ENCODE measurements around the gene ETV5.

Gene ETV5

GRCh38 chr3:186070550-186070949 is 38.3 kb downstream of the ETV5 start (continued):
- TF ChIP-seq, protein P1, sequence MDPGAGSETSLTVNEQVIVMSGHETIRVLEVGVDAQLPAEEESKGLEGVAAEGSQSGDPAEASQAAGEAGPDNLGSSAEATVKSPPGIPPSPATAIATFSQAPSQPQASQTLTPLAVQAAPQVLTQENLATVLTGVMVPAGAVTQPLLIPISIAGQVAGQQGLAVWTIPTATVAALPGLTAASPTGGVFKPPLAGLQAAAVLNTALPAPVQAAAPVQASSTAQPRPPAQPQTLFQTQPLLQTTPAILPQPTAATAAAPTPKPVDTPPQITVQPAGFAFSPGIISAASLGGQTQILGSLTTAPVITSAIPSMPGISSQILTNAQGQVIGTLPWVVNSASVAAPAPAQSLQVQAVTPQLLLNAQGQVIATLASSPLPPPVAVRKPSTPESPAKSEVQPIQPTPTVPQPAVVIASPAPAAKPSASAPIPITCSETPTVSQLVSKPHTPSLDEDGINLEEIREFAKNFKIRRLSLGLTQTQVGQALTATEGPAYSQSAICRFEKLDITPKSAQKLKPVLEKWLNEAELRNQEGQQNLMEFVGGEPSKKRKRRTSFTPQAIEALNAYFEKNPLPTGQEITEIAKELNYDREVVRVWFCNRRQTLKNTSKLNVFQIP (CRISPR knock-in tag; IDR thresholded peaks at IDR 0.05; ENCODE audit: borderline replicate concordance, low read depth) = no peak
- TF ChIP-seq ARNTL (CRISPR knock-in tag; IDR thresholded peaks at IDR 0.05; ENCODE audit: borderline replicate concordance, low read depth) (no peak), ISL1 (CRISPR knock-in tag; IDR thresholded peaks at IDR 0.05) (no peak), ZNF70 (CRISPR knock-in tag; IDR thresholded peaks at IDR 0.05) (no peak), CSDC2 (CRISPR knock-in tag; IDR thresholded peaks at IDR 0.05) (no peak), ZFP3 (CRISPR knock-in tag; IDR thresholded peaks at IDR 0.05) (no peak), ZNF8 (CRISPR knock-in tag; IDR thresholded peaks at IDR 0.05) (no peak), PPARA (CRISPR knock-in tag; IDR thresholded peaks at IDR 0.05; ENCODE audit: borderline replicate concordance) (no peak), CSRNP3 (CRISPR knock-in tag; IDR thresholded peaks at IDR 0.05) (no peak), TCF4 (CRISPR knock-in tag; IDR thresholded peaks at IDR 0.05; ENCODE audit: borderline replicate concordance) (no peak), TOX (CRISPR knock-in tag; IDR thresholded peaks at IDR 0.05; ENCODE audit: borderline replicate concordance) (no peak), SNAI2 (CRISPR knock-in tag; IDR thresholded peaks at IDR 0.05) (no peak)

DNA sequence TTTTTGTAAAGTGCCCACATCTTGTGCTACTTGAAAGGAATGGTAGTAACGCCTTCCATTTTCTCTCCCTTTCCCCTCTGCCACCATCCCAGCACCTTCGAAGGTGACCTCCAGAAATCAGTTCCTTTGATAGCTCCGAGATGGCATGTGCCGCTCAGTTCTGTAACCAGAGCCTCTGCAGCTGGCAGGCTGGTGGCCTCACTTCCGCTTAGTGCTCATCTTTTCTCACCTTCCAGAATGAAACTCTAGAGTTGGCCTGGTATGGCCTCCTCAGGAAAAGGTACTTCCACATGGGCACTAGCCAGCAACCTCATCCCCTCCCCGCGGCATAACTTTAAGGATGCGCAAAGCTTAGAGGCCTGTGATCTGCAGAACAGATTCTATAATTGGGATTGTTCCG is 38.8 kb downstream of the ETV5 start:
- ATAC-seq = no peak
- TF ChIP-seq, protein P2, sequence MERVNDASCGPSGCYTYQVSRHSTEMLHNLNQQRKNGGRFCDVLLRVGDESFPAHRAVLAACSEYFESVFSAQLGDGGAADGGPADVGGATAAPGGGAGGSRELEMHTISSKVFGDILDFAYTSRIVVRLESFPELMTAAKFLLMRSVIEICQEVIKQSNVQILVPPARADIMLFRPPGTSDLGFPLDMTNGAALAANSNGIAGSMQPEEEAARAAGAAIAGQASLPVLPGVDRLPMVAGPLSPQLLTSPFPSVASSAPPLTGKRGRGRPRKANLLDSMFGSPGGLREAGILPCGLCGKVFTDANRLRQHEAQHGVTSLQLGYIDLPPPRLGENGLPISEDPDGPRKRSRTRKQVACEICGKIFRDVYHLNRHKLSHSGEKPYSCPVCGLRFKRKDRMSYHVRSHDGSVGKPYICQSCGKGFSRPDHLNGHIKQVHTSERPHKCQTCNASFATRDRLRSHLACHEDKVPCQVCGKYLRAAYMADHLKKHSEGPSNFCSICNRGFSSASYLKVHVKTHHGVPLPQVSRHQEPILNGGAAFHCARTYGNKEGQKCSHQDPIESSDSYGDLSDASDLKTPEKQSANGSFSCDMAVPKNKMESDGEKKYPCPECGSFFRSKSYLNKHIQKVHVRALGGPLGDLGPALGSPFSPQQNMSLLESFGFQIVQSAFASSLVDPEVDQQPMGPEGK (CRISPR knock-in tag; IDR thresholded peaks at IDR 0.05; ENCODE audit: borderline replicate concordance) = no peak

DNA sequence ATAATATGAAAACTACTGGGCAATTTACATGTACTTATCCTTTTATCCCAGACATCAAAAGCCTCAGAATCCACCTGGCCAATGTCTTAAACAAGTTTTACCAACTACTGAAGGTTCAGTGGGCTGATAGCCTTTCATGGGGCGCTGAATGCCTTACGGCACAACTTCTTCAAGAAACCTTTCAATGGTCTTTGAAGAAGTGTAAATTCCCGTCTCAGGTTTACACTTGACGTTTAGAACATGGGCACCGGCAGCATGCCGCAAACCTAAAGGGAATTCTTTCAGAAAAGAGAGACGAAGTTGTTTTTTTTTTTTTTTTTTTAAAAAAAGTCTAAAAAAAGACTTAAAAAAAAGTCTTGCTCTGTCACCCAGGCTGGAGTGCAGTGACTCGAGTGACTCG is 39.7 kb downstream of the ETV5 start:
- ATAC-seq = no peak
- TF ChIP-seq, protein P3, sequence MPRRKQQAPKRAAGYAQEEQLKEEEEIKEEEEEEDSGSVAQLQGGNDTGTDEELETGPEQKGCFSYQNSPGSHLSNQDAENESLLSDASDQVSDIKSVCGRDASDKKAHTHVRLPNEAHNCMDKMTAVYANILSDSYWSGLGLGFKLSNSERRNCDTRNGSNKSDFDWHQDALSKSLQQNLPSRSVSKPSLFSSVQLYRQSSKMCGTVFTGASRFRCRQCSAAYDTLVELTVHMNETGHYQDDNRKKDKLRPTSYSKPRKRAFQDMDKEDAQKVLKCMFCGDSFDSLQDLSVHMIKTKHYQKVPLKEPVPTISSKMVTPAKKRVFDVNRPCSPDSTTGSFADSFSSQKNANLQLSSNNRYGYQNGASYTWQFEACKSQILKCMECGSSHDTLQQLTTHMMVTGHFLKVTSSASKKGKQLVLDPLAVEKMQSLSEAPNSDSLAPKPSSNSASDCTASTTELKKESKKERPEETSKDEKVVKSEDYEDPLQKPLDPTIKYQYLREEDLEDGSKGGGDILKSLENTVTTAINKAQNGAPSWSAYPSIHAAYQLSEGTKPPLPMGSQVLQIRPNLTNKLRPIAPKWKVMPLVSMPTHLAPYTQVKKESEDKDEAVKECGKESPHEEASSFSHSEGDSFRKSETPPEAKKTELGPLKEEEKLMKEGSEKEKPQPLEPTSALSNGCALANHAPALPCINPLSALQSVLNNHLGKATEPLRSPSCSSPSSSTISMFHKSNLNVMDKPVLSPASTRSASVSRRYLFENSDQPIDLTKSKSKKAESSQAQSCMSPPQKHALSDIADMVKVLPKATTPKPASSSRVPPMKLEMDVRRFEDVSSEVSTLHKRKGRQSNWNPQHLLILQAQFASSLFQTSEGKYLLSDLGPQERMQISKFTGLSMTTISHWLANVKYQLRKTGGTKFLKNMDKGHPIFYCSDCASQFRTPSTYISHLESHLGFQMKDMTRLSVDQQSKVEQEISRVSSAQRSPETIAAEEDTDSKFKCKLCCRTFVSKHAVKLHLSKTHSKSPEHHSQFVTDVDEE (CRISPR knock-in tag; IDR thresholded peaks at IDR 0.05) = no peak
- TF ChIP-seq ZFP30 (CRISPR knock-in tag; IDR thresholded peaks at IDR 0.05) = no peak
- TF ChIP-seq CSDC2 (CRISPR knock-in tag; IDR thresholded peaks at IDR 0.05) = no peak

GRCh38 chr3:186068243-186068552 is 40.7 kb downstream of the ETV5 start:
- TF ChIP-seq ZNF565 (CRISPR knock-in tag; conservative IDR thresholded peaks at IDR 0.05; ENCODE audit: low read depth) (no peak), GLIS3 (CRISPR knock-in tag; IDR thresholded peaks at IDR 0.05) (no peak), ARNTL (CRISPR knock-in tag; IDR thresholded peaks at IDR 0.05; ENCODE audit: borderline replicate concordance, low read depth) (no peak), ZFP30 (CRISPR knock-in tag; IDR thresholded peaks at IDR 0.05) (no peak), CSRNP3 (CRISPR knock-in tag; IDR thresholded peaks at IDR 0.05) (no peak), ESRRG (CRISPR knock-in tag; IDR thresholded peaks at IDR 0.05) (no peak), ZFP3 (CRISPR knock-in tag; IDR thresholded peaks at IDR 0.05) (no peak), TCF4 (CRISPR knock-in tag; IDR thresholded peaks at IDR 0.05; ENCODE audit: borderline replicate concordance) (no peak), CSDC2 (CRISPR knock-in tag; IDR thresholded peaks at IDR 0.05) (no peak), OSR1 (CRISPR knock-in tag; IDR thresholded peaks at IDR 0.05) (no peak), ZNF70 (CRISPR knock-in tag; IDR thresholded peaks at IDR 0.05) (no peak), ZC3H10 (CRISPR knock-in tag; IDR thresholded peaks at IDR 0.05) (no peak)
- TF ChIP-seq, protein P2 (CRISPR knock-in tag; IDR thresholded peaks at IDR 0.05; ENCODE audit: borderline replicate concordance) = no peak
- TF ChIP-seq, protein P1 (CRISPR knock-in tag; IDR thresholded peaks at IDR 0.05; ENCODE audit: borderline replicate concordance, low read depth) = no peak
- ATAC-seq = no peak
